Uterus (tissue), 4 donors: ENCODE results near the gene ZHX3. TPM values are rescaled to one million over a fixed set of nuclear protein-coding genes. Genes with fewer than 3 reads are reported as not detected.

Source experiments
- DNase-seq, 2 donors: peaks; one replicate each; pipeline ENCODE4 v3.0.0-alpha.2; 2019 to 2020
- H3K27ac ChIP-seq, 2 donors: fragments of 200-600 bp; sonication (generic); 1 replicate in 1 of 2; 2 replicates in 1 of 2; pipeline ENCODE4 v1.5.1; 2016 to 2018
- H3K27me3 ChIP-seq, 2 donors: fragments of 200-600 bp; sonication (generic); one replicate each; pipeline ENCODE4 v1.5.1; 2018 to 2019; ENCODE audit warnings: control low read depth in 1 of 2
- H3K36me3 ChIP-seq, 2 donors: fragments of 200-600 bp; sonication (generic); one replicate each; pipeline ENCODE4 v1.5.1; 2019; ENCODE audit warnings: control low read depth in 1 of 2
- H3K4me1 ChIP-seq, 2 donors: fragments of 200-600 bp; sonication (generic); one replicate each; pipeline ENCODE4 v1.5.1; 2018 to 2019; ENCODE audit warnings: control low read depth in 1 of 2
- H3K4me3 ChIP-seq, 2 donors: fragments of 200-600 bp; sonication (generic); 1 replicate in 1 of 2; 2 replicates in 1 of 2; pipeline ENCODE4 v1.5.1; 2018 to 2019; ENCODE audit warnings: mild to moderate bottlenecking in 1 of 2
- H3K9me3 ChIP-seq, 2 donors: fragments of 200-600 bp; sonication (generic); one replicate each; pipeline ENCODE4 v1.5.1; 2019; ENCODE audit warnings: control low read depth in 1 of 2
- CTCF ChIP-seq, 4 experiments: fragments of 200-600 bp in 2 of 4; fragments of 450-650 bp in 2 of 4; sonication (generic) in 2 of 4; IDR thresholded peaks; one replicate each; pipeline ENCODE4 v1.5.1; 2016 to 2019; ENCODE audit warnings: antibody characterized with exemption in 4 of 4, mild to moderate bottlenecking in 2 of 4, moderate library complexity in 1 of 4
- POLR2A ChIP-seq, 2 donors: fragments of 450-650 bp; IDR thresholded peaks; one replicate each; pipeline ENCODE4 v1.6.1; 2016; ENCODE audit warnings: antibody characterized with exemption in 2 of 2, mild to moderate bottlenecking in 1 of 2, moderate library complexity in 1 of 2
- intact Hi-C: fragments of 100-400 bp; cut with DNase I; formaldehyde crosslinking; loops from one replicate; pipeline ENCODE4 v1.15.1; 2023; ENCODE audit warnings: low total_unique reads
- total RNA-seq, 4 donors: library from RNA; depleted of rRNA in 3 of 4; stranded (reverse); fragments of >200 nt in 3 of 4; gene quantifications; one replicate each; pipeline versions ENCODE4 v1.1.0 to v1.2.4, GENCODE V29; 2014 to 2023
- donor health status: DM: yes; HTN: yes; CAD: no.

Gene ZHX3
- total RNA-seq, 4 donors from 2014 or later = 18.7 to 85.2 (median 25.0) TPM

GRCh38 chr20:41255655-41256054 is 61.9 kb downstream of the ZHX3 start:
- Histone ChIP-seq H3K27me3 (no peaks in the 10 kb centered on the region), H3K9me3 (no peaks in the 10 kb centered on the region), H3K36me3 (no peaks in the 10 kb centered on the region), H3K4me3 (no peak overlapping the region), H3K27ac (no peak overlapping the region), H3K4me1 (no peaks in the 10 kb centered on the region)
- intact Hi-C loops = no loop called here
- no peak for DNase-seq
- no peak for TF ChIP-seq POLR2A (IDR thresholded peaks at IDR 0.05)
- no peak for TF ChIP-seq CTCF (IDR thresholded peaks at IDR 0.05)

GRCh38 chr20:41249411-41250281 is 67.9 kb downstream of the ZHX3 start:
- no peak overlapping the region for H3K4me3 ChIP-seq

GRCh38 chr20:41248368-41249024 is 69.0 kb downstream of the ZHX3 start:
- peak; percentile 29 to 68 for DNase-seq
- H3K36me3 ChIP-seq = no peaks in the 10 kb centered on the region
- H3K4me3 ChIP-seq = no peak overlapping the region
- TF ChIP-seq POLR2A (IDR thresholded peaks at IDR 0.05) (peak; percentile 27 to 74), CTCF (IDR thresholded peaks at IDR 0.05) (peak in 1 of 4 experiments; percentile 16)
- no peaks in the 10 kb centered on the region for H3K27me3 ChIP-seq
- no peaks in the 10 kb centered on the region for H3K9me3 ChIP-seq
- H3K4me1 ChIP-seq = peaks cover 26 to 36% of the 10 kb centered on the region in 2 donors
- intact Hi-C loops = no loop called here
- peak overlapping the region; percentile 95 to 99 for H3K27ac ChIP-seq

More at GRCh38 chr20:41249411-41250281, 67.9 kb downstream of the ZHX3 start:
- Histone ChIP-seq H3K27ac (peak overlapping the region; percentile 95 to 99), H3K9me3 (no peaks in the 10 kb centered on the region), H3K4me1 (peaks cover 26 to 35% of the 10 kb centered on the region in 2 donors), H3K27me3 (no peaks in the 10 kb centered on the region), H3K36me3 (no peaks in the 10 kb centered on the region)
- intact Hi-C loops = no loop called here
- peak; percentile 8 to 31 for TF ChIP-seq POLR2A (IDR thresholded peaks at IDR 0.05)
- TF ChIP-seq CTCF (IDR thresholded peaks at IDR 0.05) = peak; percentile 11 to 27 (median 13)
- peak; percentile 86 to 90 for DNase-seq

- no peak for DNase-seq
- Histone ChIP-seq H3K36me3 (no peaks in the 10 kb centered on the region), H3K27me3 (no peaks in the 10 kb centered on the region), H3K4me3 (no peak overlapping the region), H3K4me1 (peaks cover 26 to 36% of the 10 kb centered on the region in 2 donors), H3K9me3 (no peaks in the 10 kb centered on the region), H3K27ac (peak overlapping the region; percentile 95 to 99)
- intact Hi-C loops = no loop called here
- TF ChIP-seq POLR2A (IDR thresholded peaks at IDR 0.05) = no peak
- no peak for TF ChIP-seq CTCF (IDR thresholded peaks at IDR 0.05)
These were observed 69.8 kb downstream of the ZHX3 start for GRCh38 chr20:41247523-41248367.
